ENCODE measurements around the gene CERKL.

The CERKL gene

GRCh38 chr2:181574321-181574720 lies 82.6 kb downstream of the CERKL start:
- DNase-seq (ENCODE audit: low read depth in 2 of 2): no peak

- no peak for DNase-seq (ENCODE audit: low read depth in 2 of 2)
Observed at GRCh38 chr2:181573140-181573736, 83.7 kb downstream of the CERKL start.

GRCh38 chr2:181570833-181571661 lies 85.9 kb downstream of the CERKL start:
- DNase-seq (ENCODE audit: low read depth in 2 of 2): no peak

- DNase-seq (ENCODE audit: low read depth in 2 of 2): no peak
Observed at GRCh38 chr2:181570059-181570458, 86.8 kb downstream of the CERKL start.

GRCh38 chr2:181566334-181567032 lies 90.4 kb downstream of the CERKL start:
- DNase-seq (ENCODE audit: low read depth in 2 of 2): no peak

- DNase-seq (ENCODE audit: low read depth in 2 of 2): no peak
Observed at GRCh38 chr2:181563101-181563692, 93.7 kb downstream of the CERKL start.

- DNase-seq (ENCODE audit: low read depth in 2 of 2): no peak
Observed at GRCh38 chr2:181558371-181558770, 98.5 kb downstream of the CERKL start.

- DNase-seq (ENCODE audit: low read depth in 2 of 2): no peak
Observed at GRCh38 chr2:181554061-181554830, 102.7 kb downstream of the CERKL start.

- DNase-seq (ENCODE audit: low read depth in 2 of 2): no peak
Observed at GRCh38 chr2:181553244-181553643, 103.7 kb downstream of the CERKL start.

GRCh38 chr2:181552808-181553207 lies 104.1 kb downstream of the CERKL start:
- no peak for DNase-seq (ENCODE audit: low read depth in 2 of 2)

GRCh38 chr2:181546086-181546485 lies 110.8 kb downstream of the CERKL start:
- DNase-seq (ENCODE audit: low read depth in 2 of 2): no peak

- DNase-seq (ENCODE audit: low read depth in 2 of 2): no peak
Observed at GRCh38 chr2:181542170-181542569, 114.7 kb downstream of the CERKL start.

GRCh38 chr2:181540421-181540820 lies 116.5 kb downstream of the CERKL start:
- no peak for DNase-seq (ENCODE audit: low read depth in 2 of 2)

- DNase-seq (ENCODE audit: low read depth in 2 of 2): no peak
Observed at GRCh38 chr2:181536730-181537129, 120.2 kb downstream of the CERKL start.

GRCh38 chr2:181528441-181528840 lies 128.5 kb downstream of the CERKL start:
- DNase-seq (ENCODE audit: low read depth in 2 of 2): no peak

GRCh38 chr2:181527058-181527457 lies 129.8 kb downstream of the CERKL start:
- no peak for DNase-seq (ENCODE audit: low read depth in 2 of 2)

GRCh38 chr2:181526014-181526413 lies 130.9 kb downstream of the CERKL start:
- DNase-seq (ENCODE audit: low read depth in 2 of 2): no peak

GRCh38 chr2:181523756-181524155 lies 133.1 kb downstream of the CERKL start:
- DNase-seq (ENCODE audit: low read depth in 2 of 2): no peak

- no peak for DNase-seq (ENCODE audit: low read depth in 2 of 2)
Observed at GRCh38 chr2:181520253-181520652, 136.7 kb downstream of the CERKL start.

- DNase-seq (ENCODE audit: low read depth in 2 of 2): no peak
Observed at GRCh38 chr2:181517685-181518301, 139.1 kb downstream of the CERKL start.

- no peak for DNase-seq (ENCODE audit: low read depth in 2 of 2)
Observed at GRCh38 chr2:181516992-181517391, 139.9 kb downstream of the CERKL start.

Measured in stimulated activated CD4-positive, alpha-beta T cell treated with anti-CD3 and anti-CD28 coated beads, Interleukin-15, amount 100 ng/mL, for 48 hours (primary cell).